Glutamatergic neuron (in vitro differentiated cells): Measurements from ENCODE around the gene TSPAN14. TPM values are rescaled to one million over a fixed set of nuclear protein-coding genes. Genes with fewer than 3 reads are reported as not detected.
A peak's percentile ranks its signal among the peaks of the same experiment; 100 is the strongest.
"Not testable (repeated sequence)": the region's sequence is repeated elsewhere in the genome, so short reads cannot be mapped to it uniquely, and the experiment has no call there.

Experiments used
- DNase-seq: peaks from one replicate; pipeline ENCODE4 v3.0.0; 2022
- H3K27ac Mint-ChIP-seq: one replicate; pipeline ENCODE4 v1.8.0; 2020; ENCODE audit warnings: mild to moderate bottlenecking, mixed read lengths, inconsistent platforms; ENCODE audit not compliant: unreplicated experiment
- H3K27me3 Mint-ChIP-seq: one replicate; pipeline ENCODE4 v1.8.0; 2020; ENCODE audit warnings: mild to moderate bottlenecking, moderate library complexity, mixed read lengths, inconsistent platforms; ENCODE audit not compliant: unreplicated experiment
- H3K36me3 Mint-ChIP-seq: one replicate; pipeline ENCODE4 v1.8.0; 2020; ENCODE audit warnings: mild to moderate bottlenecking, mixed read lengths, inconsistent platforms; ENCODE audit not compliant: unreplicated experiment
- H3K4me1 Mint-ChIP-seq: one replicate; pipeline ENCODE4 v1.8.0; 2020; ENCODE audit warnings: mild to moderate bottlenecking, low read depth, mixed read lengths, inconsistent platforms; ENCODE audit not compliant: unreplicated experiment
- H3K4me3 Mint-ChIP-seq: one replicate; pipeline ENCODE4 v1.8.0; 2020; ENCODE audit warnings: mild to moderate bottlenecking, mixed read lengths, inconsistent platforms; ENCODE audit not compliant: unreplicated experiment
- H3K9me3 Mint-ChIP-seq: one replicate; pipeline ENCODE4 v1.8.0; 2020; ENCODE audit warnings: mild to moderate bottlenecking, moderate library complexity, mixed read lengths, inconsistent platforms; ENCODE audit not compliant: unreplicated experiment
- CTCF ChIP-seq: fragments of 200-600 bp; sonication (generic); IDR thresholded peaks from one replicate; pipeline ENCODE4 v1.5.0; 2021; ENCODE audit not compliant: partially characterized antibody, unreplicated experiment
- total RNA-seq: library from RNA; stranded (reverse); fragmentation: NEBNext Ultra II Directional; extraction: Animal tissue kit (Norgen Biotek cat#: 25700); gene quantifications from one replicate; pipeline ENCODE4 v1.2.1, GENCODE V29; 2021; ENCODE audit not compliant: unreplicated experiment

The TSPAN14 gene
- total RNA-seq, 1 donor from 2014 or later: 141 TPM

- H3K27ac Mint-ChIP-seq: no peak overlapping the region
- peaks cover 7% of the 10 kb centered on the region for H3K36me3 Mint-ChIP-seq
- peaks cover 6% of the 10 kb centered on the region for H3K4me1 Mint-ChIP-seq
- no peak overlapping the region for H3K4me3 Mint-ChIP-seq
- peaks cover 7% of the 10 kb centered on the region for H3K27me3 Mint-ChIP-seq
- no peaks in the 10 kb centered on the region for H3K9me3 Mint-ChIP-seq
- no peak for DNase-seq
- no peak for TF ChIP-seq CTCF
Observed at GRCh38 chr10:80530251-80530650, 76.1 kb downstream of the TSPAN14 start.

GRCh38 chr10:80530816-80531215 is 76.7 kb downstream of the TSPAN14 start:
- H3K27ac Mint-ChIP-seq: peak overlapping the region; percentile 46
- H3K4me1 Mint-ChIP-seq: peaks cover 6% of the 10 kb centered on the region
- no peaks in the 10 kb centered on the region for H3K9me3 Mint-ChIP-seq
- H3K27me3 Mint-ChIP-seq: peaks cover 6% of the 10 kb centered on the region
- H3K4me3 Mint-ChIP-seq: no peak overlapping the region
- DNase-seq: no peak
- TF ChIP-seq CTCF: no peak
- peaks cover 7% of the 10 kb centered on the region for H3K36me3 Mint-ChIP-seq

- Mint-ChIP-seq H3K4me1 (peaks cover 13% of the 10 kb centered on the region), H3K27me3 (peaks cover 4% of the 10 kb centered on the region), H3K9me3 (peaks cover 5% of the 10 kb centered on the region), H3K4me3 (no peak overlapping the region), H3K27ac (no peak overlapping the region), H3K36me3 (peaks cover 11% of the 10 kb centered on the region)
- DNase-seq: no peak
- TF ChIP-seq CTCF: no peak
Observed at GRCh38 chr10:80532571-80532970, 78.5 kb downstream of the TSPAN14 start.

- Mint-ChIP-seq H3K4me1 (peaks cover 18% of the 10 kb centered on the region), H3K36me3 (peaks cover 11% of the 10 kb centered on the region)
- H3K9me3 Mint-ChIP-seq, DNase-seq, H3K27me3 Mint-ChIP-seq, H3K4me3 Mint-ChIP-seq, H3K27ac Mint-ChIP-seq: not testable (repeated sequence)
Observed at GRCh38 chr10:80534059-80534458, 79.9 kb downstream of the TSPAN14 start.

GRCh38 chr10:80534646-80535045 is 80.5 kb downstream of the TSPAN14 start:
- not testable (repeated sequence) for H3K27me3 Mint-ChIP-seq, H3K9me3 Mint-ChIP-seq, H3K27ac Mint-ChIP-seq, H3K4me3 Mint-ChIP-seq, DNase-seq
- Mint-ChIP-seq H3K36me3 (peaks cover 11% of the 10 kb centered on the region), H3K4me1 (peaks cover 15% of the 10 kb centered on the region)

- peak; percentile 53 for DNase-seq
- peak overlapping the region; percentile 78 for H3K27ac Mint-ChIP-seq
- H3K36me3 Mint-ChIP-seq: peaks cover 11% of the 10 kb centered on the region
- H3K4me1 Mint-ChIP-seq: peaks cover 14% of the 10 kb centered on the region
- peak overlapping the region; percentile 46 for H3K4me3 Mint-ChIP-seq
- peak; percentile 19 for TF ChIP-seq CTCF
- peaks cover 5% of the 10 kb centered on the region for H3K9me3 Mint-ChIP-seq
- H3K27me3 Mint-ChIP-seq: peaks cover 3% of the 10 kb centered on the region
Observed at GRCh38 chr10:80535671-80536360, 81.7 kb downstream of the TSPAN14 start.
